Erythroblast (primary cell): ENCODE data around the gene FAM185A.
"Not testable (repeated sequence)": the region's sequence is repeated elsewhere in the genome, so short reads cannot be mapped to it uniquely, and the experiment has no call there.

Experiments used
- DNase-seq, 2 experiments: peaks; one replicate each; lab custom pipeline; 2025; lab: John Stamatoyannopoulos, UW
- GATA1 ChIP-seq: IDR thresholded peaks from 2 replicates; pipeline ENCODE4 v1.6.1; 2011; ENCODE audit warnings: low read depth, mild to moderate bottlenecking, control low read depth, low read length, moderate library complexity
- POLR2A ChIP-seq: IDR thresholded peaks from 2 replicates; pipeline ENCODE4 v1.6.1; 2011; ENCODE audit warnings: mild to moderate bottlenecking, low read length

FAM185A gene

GRCh38 chr7:102819151-102819550 lies 70.4 kb downstream of the FAM185A start:
- TF ChIP-seq GATA1 (no peak), POLR2A (no peak)
- peak; percentile 51 to 76 for DNase-seq

GRCh38 chr7:102821994-102822747 lies 73.4 kb downstream of the FAM185A start:
- TF ChIP-seq GATA1 (no peak), POLR2A (no peak)
- DNase-seq = no peak

GRCh38 chr7:102823390-102824119 lies 74.8 kb downstream of the FAM185A start:
- no peak for DNase-seq
- TF ChIP-seq POLR2A = no peak
- TF ChIP-seq GATA1 = no peak

- TF ChIP-seq POLR2A (no peak), GATA1 (no peak)
- DNase-seq = no peak
Observed at GRCh38 chr7:102828286-102828685, 79.5 kb downstream of the FAM185A start.

GRCh38 chr7:102829075-102829474 lies 80.3 kb downstream of the FAM185A start:
- DNase-seq = no peak
- TF ChIP-seq GATA1 (no peak), POLR2A (no peak)

GRCh38 chr7:102830197-102830596 lies 81.4 kb downstream of the FAM185A start:
- no peak for DNase-seq

GRCh38 chr7:102832674-102833073 lies 83.9 kb downstream of the FAM185A start:
- TF ChIP-seq GATA1 (no peak), POLR2A (no peak)
- DNase-seq = no peak

More at GRCh38 chr7:102830197-102830596, 81.4 kb downstream of the FAM185A start:
- no peak for TF ChIP-seq POLR2A
- no peak for TF ChIP-seq GATA1

- DNase-seq = no peak
- no peak for TF ChIP-seq GATA1
- no peak for TF ChIP-seq POLR2A
Observed at GRCh38 chr7:102833343-102833742, 84.5 kb downstream of the FAM185A start.

GRCh38 chr7:102834466-102834865 lies 85.7 kb downstream of the FAM185A start:
- DNase-seq = no peak
- TF ChIP-seq POLR2A = no peak
- no peak for TF ChIP-seq GATA1

GRCh38 chr7:102834999-102835398 lies 86.2 kb downstream of the FAM185A start:
- TF ChIP-seq POLR2A (no peak), GATA1 (no peak)
- no peak for DNase-seq

GRCh38 chr7:102836191-102836919 lies 87.6 kb downstream of the FAM185A start:
- no peak for TF ChIP-seq POLR2A
- TF ChIP-seq GATA1 = no peak
- DNase-seq = no peak

GRCh38 chr7:102836977-102837376 lies 88.2 kb downstream of the FAM185A start:
- DNase-seq = no peak
- TF ChIP-seq GATA1 = no peak
- TF ChIP-seq POLR2A = no peak

- no peak for TF ChIP-seq POLR2A
- DNase-seq = peak in 1 of 2 experiments; percentile 26
Observed at GRCh38 chr7:102837802-102838201, 89.0 kb downstream of the FAM185A start.

GRCh38 chr7:102838572-102839101 lies 89.8 kb downstream of the FAM185A start:
- not testable (repeated sequence) for DNase-seq
